Measurements from ENCODE around the gene ITSN1. TPM values are rescaled to one million over a fixed set of nuclear protein-coding genes. Genes with fewer than 3 reads are reported as not detected.

The ITSN1 gene
- total and polyA plus RNA-seq, 4 donors, result 20.3 to 112 (median 40.2) TPM

GRCh38 chr21:33767960-33768359, 125.7 kb downstream of the ITSN1 start:
- Histone ChIP-seq H3K4me1 (ENCODE audit: control insufficient read depth in 4 of 4, insufficient read depth in 4 of 4, low read length in 3 of 4) (peaks cover 2 to 7% (median 4%) of the 10 kb centered on the region in 4 donors), H3K4me3 (ENCODE audit: low read depth in 1 of 3, low read length in 3 of 3) (no peak overlapping the region), H3K9ac (ENCODE audit: low read depth in 1 of 2, low read length in 2 of 2) (no peak overlapping the region), H3K36me3 (ENCODE audit: control insufficient read depth in 4 of 4, insufficient read depth in 3 of 4, low read depth in 1 of 4, low read length in 3 of 4) (peaks cover 6 to 43% (median 30%) of the 10 kb centered on the region in 4 donors), H3K9me3 (ENCODE audit: control insufficient read depth in 4 of 4, low read length in 3 of 4) (no peaks in the 10 kb centered on the region), H3K27me3 (ENCODE audit: control insufficient read depth in 4 of 4, insufficient read depth in 4 of 4, low read length in 3 of 4) (no peaks in the 10 kb centered on the region), H3K27ac (ENCODE audit: low read depth in 1 of 2, low read length in 2 of 2) (no peak overlapping the region)
- DNase-seq (ENCODE audit: low spot score), result no peak
- TF ChIP-seq YY1 (IDR thresholded peaks at IDR 0.05) (no peak), JUND (IDR thresholded peaks at IDR 0.05) (no peak), REST (IDR thresholded peaks at IDR 0.05) (no peak), RAD21 (IDR thresholded peaks at IDR 0.05) (no peak), MAX (IDR thresholded peaks at IDR 0.05) (no peak), FOXA2 (IDR thresholded peaks at IDR 0.05) (no peak)
- TF ChIP-seq, protein P1, sequence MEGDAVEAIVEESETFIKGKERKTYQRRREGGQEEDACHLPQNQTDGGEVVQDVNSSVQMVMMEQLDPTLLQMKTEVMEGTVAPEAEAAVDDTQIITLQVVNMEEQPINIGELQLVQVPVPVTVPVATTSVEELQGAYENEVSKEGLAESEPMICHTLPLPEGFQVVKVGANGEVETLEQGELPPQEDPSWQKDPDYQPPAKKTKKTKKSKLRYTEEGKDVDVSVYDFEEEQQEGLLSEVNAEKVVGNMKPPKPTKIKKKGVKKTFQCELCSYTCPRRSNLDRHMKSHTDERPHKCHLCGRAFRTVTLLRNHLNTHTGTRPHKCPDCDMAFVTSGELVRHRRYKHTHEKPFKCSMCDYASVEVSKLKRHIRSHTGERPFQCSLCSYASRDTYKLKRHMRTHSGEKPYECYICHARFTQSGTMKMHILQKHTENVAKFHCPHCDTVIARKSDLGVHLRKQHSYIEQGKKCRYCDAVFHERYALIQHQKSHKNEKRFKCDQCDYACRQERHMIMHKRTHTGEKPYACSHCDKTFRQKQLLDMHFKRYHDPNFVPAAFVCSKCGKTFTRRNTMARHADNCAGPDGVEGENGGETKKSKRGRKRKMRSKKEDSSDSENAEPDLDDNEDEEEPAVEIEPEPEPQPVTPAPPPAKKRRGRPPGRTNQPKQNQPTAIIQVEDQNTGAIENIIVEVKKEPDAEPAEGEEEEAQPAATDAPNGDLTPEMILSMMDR (IDR thresholded peaks at IDR 0.05; ENCODE audit: low read depth, low read length, missing input control), result no peak
- 95% methylated on average over 2 of the region's 2 CpGs for WGBS

DNA sequence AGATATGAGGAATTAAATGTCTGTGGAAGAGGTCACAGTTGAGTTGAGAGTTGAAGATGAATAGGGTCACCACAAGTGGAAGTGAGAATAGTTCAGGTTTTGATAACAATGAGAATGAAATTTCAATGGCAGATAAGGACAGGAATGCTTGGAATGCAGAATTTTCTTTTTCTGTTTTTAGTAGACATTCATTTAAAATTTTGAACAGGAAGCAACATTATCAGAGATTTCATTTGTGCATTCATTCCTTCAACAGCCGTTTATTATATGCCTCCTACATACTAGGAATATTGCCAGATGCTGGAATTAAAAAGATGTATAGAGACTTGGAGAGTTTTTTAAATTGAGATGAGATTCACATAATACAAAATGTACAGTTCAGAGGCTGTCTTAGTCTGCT, 126.8 kb downstream of the ITSN1 start:
- no peak for TF ChIP-seq TAF1 (conservative IDR thresholded peaks at IDR 0.05)
- TF ChIP-seq RXRA (IDR thresholded peaks at IDR 0.05), result no peak
- TF ChIP-seq NR2F2 (IDR thresholded peaks at IDR 0.05), result no peak
- no peak for TF ChIP-seq YY1 (IDR thresholded peaks at IDR 0.05)
- no peak for TF ChIP-seq MAX (IDR thresholded peaks at IDR 0.05)
- TF ChIP-seq REST (IDR thresholded peaks at IDR 0.05), result no peak
- no peak for TF ChIP-seq FOXA2 (IDR thresholded peaks at IDR 0.05)
- TF ChIP-seq HNF4G (IDR thresholded peaks at IDR 0.05), result no peak
- TF ChIP-seq, protein P1 (IDR thresholded peaks at IDR 0.05; ENCODE audit: low read depth, low read length, missing input control), result no peak
- no peak for TF ChIP-seq GABPA (IDR thresholded peaks at IDR 0.05 in 1 of 2, conservative IDR thresholded peaks at IDR 0.05 in 1 of 2)
- TF ChIP-seq EGR1 (IDR thresholded peaks at IDR 0.05; ENCODE audit: low read depth in 2 of 2), result no peak
- no peak for TF ChIP-seq SP1 (IDR thresholded peaks at IDR 0.05)
- no peak for TF ChIP-seq JUND (IDR thresholded peaks at IDR 0.05)
- TF ChIP-seq HNF4A (conservative IDR thresholded peaks at IDR 0.05), result no peak
- no peak for TF ChIP-seq FOXA1 (IDR thresholded peaks at IDR 0.05)
- TF ChIP-seq, protein P2, sequence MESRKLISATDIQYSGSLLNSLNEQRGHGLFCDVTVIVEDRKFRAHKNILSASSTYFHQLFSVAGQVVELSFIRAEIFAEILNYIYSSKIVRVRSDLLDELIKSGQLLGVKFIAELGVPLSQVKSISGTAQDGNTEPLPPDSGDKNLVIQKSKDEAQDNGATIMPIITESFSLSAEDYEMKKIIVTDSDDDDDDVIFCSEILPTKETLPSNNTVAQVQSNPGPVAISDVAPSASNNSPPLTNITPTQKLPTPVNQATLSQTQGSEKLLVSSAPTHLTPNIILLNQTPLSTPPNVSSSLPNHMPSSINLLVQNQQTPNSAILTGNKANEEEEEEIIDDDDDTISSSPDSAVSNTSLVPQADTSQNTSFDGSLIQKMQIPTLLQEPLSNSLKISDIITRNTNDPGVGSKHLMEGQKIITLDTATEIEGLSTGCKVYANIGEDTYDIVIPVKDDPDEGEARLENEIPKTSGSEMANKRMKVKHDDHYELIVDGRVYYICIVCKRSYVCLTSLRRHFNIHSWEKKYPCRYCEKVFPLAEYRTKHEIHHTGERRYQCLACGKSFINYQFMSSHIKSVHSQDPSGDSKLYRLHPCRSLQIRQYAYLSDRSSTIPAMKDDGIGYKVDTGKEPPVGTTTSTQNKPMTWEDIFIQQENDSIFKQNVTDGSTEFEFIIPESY (IDR thresholded peaks at IDR 0.05), result no peak
- no peak for TF ChIP-seq RAD21 (IDR thresholded peaks at IDR 0.05)
- no peaks in the 10 kb centered on the region for H3K27me3 ChIP-seq (ENCODE audit: control insufficient read depth in 4 of 4, insufficient read depth in 4 of 4, low read length in 3 of 4)
- H3K9me3 ChIP-seq (ENCODE audit: control insufficient read depth in 4 of 4, low read length in 3 of 4), result no peaks in the 10 kb centered on the region
- H3K4me3 ChIP-seq (ENCODE audit: low read depth in 1 of 3, low read length in 3 of 3), result no peak overlapping the region
- H3K9ac ChIP-seq (ENCODE audit: low read depth in 1 of 2, low read length in 2 of 2), result no peak overlapping the region
- peaks cover 6 to 45% (median 30%) of the 10 kb centered on the region in 4 donors for H3K36me3 ChIP-seq (ENCODE audit: control insufficient read depth in 4 of 4, insufficient read depth in 3 of 4, low read depth in 1 of 4, low read length in 3 of 4)
- 83% methylated on average over 1 of the region's 1 CpG for WGBS
- no peak overlapping the region for H3K27ac ChIP-seq (ENCODE audit: low read depth in 1 of 2, low read length in 2 of 2)
- peaks cover 0 to 2% (median 0%) of the 10 kb centered on the region in 4 donors for H3K4me1 ChIP-seq (ENCODE audit: control insufficient read depth in 4 of 4, insufficient read depth in 4 of 4, low read length in 3 of 4)
- no peak for DNase-seq (ENCODE audit: low spot score)

Measured in liver (tissue), 9 donors.